ENCODE results near the gene CCDC185. TPM values are rescaled to one million over a fixed set of nuclear protein-coding genes. Genes with fewer than 3 reads are reported as not detected.

Gene CCDC185
- polyA plus RNA-seq, 3 donors = not detected

GRCh38 chr1:223348439-223348838 is 44.8 kb upstream of the CCDC185 start:
- no peak overlapping the region for H3K4me2 ChIP-seq (replicated peaks; ENCODE audit: extremely low read depth, low read length, poor library complexity, severe bottlenecking)
- H3K4me1 ChIP-seq (ENCODE audit: control insufficient read depth in 1 of 2, insufficient read depth in 2 of 2, low read length in 2 of 2) = no peaks in the 10 kb centered on the region
- H3K27ac ChIP-seq (ENCODE audit: low read depth in 1 of 2, low read length in 2 of 2) = no peak overlapping the region
- no peaks in the 10 kb centered on the region for H3K36me3 ChIP-seq (replicated peaks in 1 of 2; ENCODE audit: control insufficient read depth in 1 of 2, insufficient read depth in 2 of 2, low read length in 2 of 2)
- no peaks in the 10 kb centered on the region for H3K79me2 ChIP-seq (ENCODE audit: insufficient read depth, low read length)
- no peaks in the 10 kb centered on the region for H3K36me3 Mint-ChIP-seq
- no peak for TF ChIP-seq CTCF (IDR thresholded peaks at IDR 0.05)
- no peaks in the 10 kb centered on the region for H3K9me3 Mint-ChIP-seq
- no peak overlapping the region for H3K4me3 ChIP-seq (replicated peaks in 1 of 3; ENCODE audit: low read depth in 2 of 3, low read length in 3 of 3)
- no CpG with 5 or more reads among the region's 2 CpGs for WGBS (ENCODE audit: insufficient coverage)
- H3K4me3 Mint-ChIP-seq = no peak overlapping the region
- H4K20me1 ChIP-seq (ENCODE audit: insufficient read depth, low read length) = no peaks in the 10 kb centered on the region
- H3K27ac Mint-ChIP-seq = no peak overlapping the region
- no peaks in the 10 kb centered on the region for H3K4me1 Mint-ChIP-seq
- DNase-seq = no peak
- H3K27me3 Mint-ChIP-seq (ENCODE audit: low read depth in 3 of 3) = peaks cover 15 to 19% (median 16%) of the 10 kb centered on the region in 3 donors
- peaks cover 2 to 11% of the 10 kb centered on the region in 2 donors for H3K27me3 ChIP-seq (ENCODE audit: control insufficient read depth in 2 of 2, insufficient read depth in 2 of 2, low read length in 2 of 2)
- H3K9me3 ChIP-seq (replicated peaks in 1 of 2; ENCODE audit: control insufficient read depth in 1 of 2, insufficient read depth in 1 of 2, low read length in 2 of 2) = no peaks in the 10 kb centered on the region
- H2AFZ ChIP-seq (ENCODE audit: insufficient read depth, low read depth, low read length, poor library complexity, severe bottlenecking) = no peak overlapping the region
- no peak overlapping the region for H3K9ac ChIP-seq (ENCODE audit: insufficient read depth, low read length, poor library complexity, severe bottlenecking)
- intact Hi-C loops (cut with micrococcal nuclease) = no loop called here

GRCh38 chr1:223349241-223349640 is 44.0 kb upstream of the CCDC185 start:
- H3K36me3 Mint-ChIP-seq = no peaks in the 10 kb centered on the region
- H3K9me3 Mint-ChIP-seq = no peaks in the 10 kb centered on the region
- Histone ChIP-seq H3K9me3 (replicated peaks in 1 of 2; ENCODE audit: control insufficient read depth in 1 of 2, insufficient read depth in 1 of 2, low read length in 2 of 2) (no peaks in the 10 kb centered on the region), H3K4me2 (replicated peaks; ENCODE audit: extremely low read depth, low read length, poor library complexity, severe bottlenecking) (no peak overlapping the region), H3K27ac (ENCODE audit: low read depth in 1 of 2, low read length in 2 of 2) (no peak overlapping the region), H3K27me3 (ENCODE audit: control insufficient read depth in 2 of 2, insufficient read depth in 2 of 2, low read length in 2 of 2) (peaks cover 2 to 11% of the 10 kb centered on the region in 2 donors), H2AFZ (ENCODE audit: insufficient read depth, low read depth, low read length, poor library complexity, severe bottlenecking) (no peak overlapping the region), H3K36me3 (replicated peaks in 1 of 2; ENCODE audit: control insufficient read depth in 1 of 2, insufficient read depth in 2 of 2, low read length in 2 of 2) (no peaks in the 10 kb centered on the region), H3K79me2 (ENCODE audit: insufficient read depth, low read length) (no peaks in the 10 kb centered on the region), H4K20me1 (ENCODE audit: insufficient read depth, low read length) (no peaks in the 10 kb centered on the region), H3K4me3 (replicated peaks in 1 of 3; ENCODE audit: low read depth in 2 of 3, low read length in 3 of 3) (no peak overlapping the region), H3K4me1 (ENCODE audit: control insufficient read depth in 1 of 2, insufficient read depth in 2 of 2, low read length in 2 of 2) (no peaks in the 10 kb centered on the region), H3K9ac (ENCODE audit: insufficient read depth, low read length, poor library complexity, severe bottlenecking) (no peak overlapping the region)
- no peak overlapping the region for H3K4me3 Mint-ChIP-seq
- TF ChIP-seq CTCF (IDR thresholded peaks at IDR 0.05) = no peak
- no peak overlapping the region for H3K27ac Mint-ChIP-seq
- intact Hi-C loops (cut with micrococcal nuclease) = no loop called here
- 89% methylated on average over 1 of the region's 3 CpGs for WGBS (ENCODE audit: insufficient coverage)
- no peaks in the 10 kb centered on the region for H3K4me1 Mint-ChIP-seq
- DNase-seq = no peak
- peaks cover 20 to 23% (median 22%) of the 10 kb centered on the region in 3 donors for H3K27me3 Mint-ChIP-seq (ENCODE audit: low read depth in 3 of 3)

Data from CD14-positive monocyte (primary cell).